Thoracic aorta (tissue), 2 donors: ENCODE data around the gene SKAP1. TPM values are rescaled to one million over a fixed set of nuclear protein-coding genes. Genes with fewer than 3 reads are reported as not detected.
"Not testable (repeated sequence)": the region's sequence is repeated elsewhere in the genome, so short reads cannot be mapped to it uniquely, and the experiment has no call there.

ENCODE experiments used
- ATAC-seq: fragments of 150-250 bp; one replicate; pipeline ENCODE4 v1.8.0; 2017; ENCODE audit warnings: low read depth; ENCODE audit not compliant: insufficient number of reproducible peaks, low FRiP score
- DNase-seq: peaks from one replicate; pipeline ENCODE4 v3.0.0-alpha.2; 2020; ENCODE audit warnings: low spot score
- H3K27ac ChIP-seq, 2 donors: fragments of 200-600 bp; sonication (generic); 1 replicate in 1 of 2; 2 replicates in 1 of 2; pipeline ENCODE4 v1.5.1; 2016; ENCODE audit warnings: mild to moderate bottlenecking in 2 of 2, moderate library complexity in 2 of 2
- H3K27me3 ChIP-seq: fragments of 200-600 bp; sonication (generic); replicated peaks from 2 replicates; pipeline ENCODE4 v1.6.0; 2016; ENCODE audit warnings: mild to moderate bottlenecking; ENCODE audit not compliant: insufficient read depth
- H3K36me3 ChIP-seq: fragments of 200-600 bp; sonication (generic); one replicate; pipeline ENCODE4 v1.5.1; 2016
- H3K4me1 ChIP-seq, 2 donors: fragments of 200-600 bp; sonication (generic); 1 replicate in 1 of 2; 2 replicates in 1 of 2; pipeline versions ENCODE4 v1.5.1 to v1.6.0; 2016; ENCODE audit warnings: low read depth in 2 of 2, mild to moderate bottlenecking in 1 of 2; ENCODE audit not compliant: control insufficient read depth in 1 of 2
- H3K4me3 ChIP-seq: fragments of 200-600 bp; sonication (generic); 2 replicates; pipeline ENCODE4 v1.5.1; 2016; ENCODE audit warnings: mild to moderate bottlenecking
- H3K9me3 ChIP-seq: fragments of 200-600 bp; sonication (generic); 2 replicates; pipeline ENCODE4 v1.5.1; 2016
- CTCF ChIP-seq: fragments of 200-600 bp; sonication (generic); IDR thresholded peaks from one replicate; pipeline ENCODE4 v1.5.1; 2019; ENCODE audit warnings: antibody characterized with exemption
- total RNA-seq, 2 donors: library from RNA; depleted of rRNA; stranded (reverse); fragments of >200 nt; gene quantifications; one replicate each; pipeline versions ENCODE4 v1.1.0 to v1.2.3, GENCODE V29; 2016

Gene SKAP1
- total RNA-seq, 2 donors from 2014 or later: 2.6 TPM; not detected in 1

DNA sequence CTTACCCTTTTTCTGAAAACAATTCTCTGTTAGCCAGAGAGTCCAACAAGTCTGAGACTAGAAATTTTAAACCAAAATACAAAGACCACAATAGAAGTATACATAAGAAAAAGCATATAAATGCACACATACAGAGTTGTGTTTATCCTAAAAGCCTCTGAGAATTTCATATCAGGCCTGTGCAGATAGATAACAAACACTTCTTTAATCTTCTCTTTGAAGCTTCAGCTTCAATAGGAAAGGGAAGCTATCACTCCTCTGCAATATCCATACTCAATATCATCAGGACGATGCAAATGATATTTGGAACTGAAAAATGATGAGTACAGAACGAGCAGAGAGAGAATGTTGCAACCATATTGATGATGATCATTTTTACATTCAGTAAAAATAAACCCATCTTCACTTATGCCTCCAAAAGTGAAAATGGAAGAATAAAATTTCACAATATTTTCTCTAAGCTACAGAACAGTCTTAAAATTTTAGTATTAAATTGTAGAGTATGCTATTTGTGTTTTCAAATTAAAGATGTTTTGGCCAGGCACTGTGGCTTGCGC lies 61.6 kb downstream of the SKAP1 start:
- DNase-seq (no peak), ATAC-seq (no peak)
- no peak for TF ChIP-seq CTCF
- Histone ChIP-seq H3K9me3 (no peaks in the 10 kb centered on the region), H3K4me3 (no peak overlapping the region), H3K4me1 (no peaks in the 10 kb centered on the region), H3K27ac (no peak overlapping the region), H3K27me3 (no peaks in the 10 kb centered on the region), H3K36me3 (no peaks in the 10 kb centered on the region)

DNA sequence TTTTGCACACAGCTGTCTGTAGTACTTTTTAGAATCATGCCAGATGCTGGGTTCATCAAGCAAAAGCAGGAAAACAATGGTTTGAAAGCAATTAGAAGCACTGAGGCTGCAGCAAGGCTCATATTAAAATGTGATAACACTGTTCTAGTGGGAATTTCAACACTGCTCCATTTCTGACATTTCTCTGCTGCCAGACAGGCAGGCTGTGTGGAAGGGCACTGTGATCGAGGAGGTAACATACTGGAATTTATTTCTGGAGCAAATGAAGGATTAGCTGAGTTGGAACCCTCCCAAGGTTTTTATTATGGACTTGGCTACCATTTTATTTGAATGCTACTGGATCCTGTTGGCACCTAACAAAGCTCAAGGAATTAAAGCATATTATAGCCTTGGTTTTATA lies 66.9 kb downstream of the SKAP1 start:
- no peak overlapping the region for H3K27ac ChIP-seq
- H3K27me3 ChIP-seq: no peaks in the 10 kb centered on the region
- no peaks in the 10 kb centered on the region for H3K36me3 ChIP-seq
- TF ChIP-seq CTCF: no peak
- no peaks in the 10 kb centered on the region for H3K4me1 ChIP-seq
- no peak overlapping the region for H3K4me3 ChIP-seq
- DNase-seq (no peak), ATAC-seq (no peak)
- no peaks in the 10 kb centered on the region for H3K9me3 ChIP-seq

GRCh38 chr17:48360861-48361633 lies 69.0 kb downstream of the SKAP1 start:
- not testable (repeated sequence) for H3K4me3 ChIP-seq, ATAC-seq, H3K27me3 ChIP-seq, DNase-seq, H3K27ac ChIP-seq, H3K36me3 ChIP-seq, H3K9me3 ChIP-seq, H3K4me1 ChIP-seq

DNA sequence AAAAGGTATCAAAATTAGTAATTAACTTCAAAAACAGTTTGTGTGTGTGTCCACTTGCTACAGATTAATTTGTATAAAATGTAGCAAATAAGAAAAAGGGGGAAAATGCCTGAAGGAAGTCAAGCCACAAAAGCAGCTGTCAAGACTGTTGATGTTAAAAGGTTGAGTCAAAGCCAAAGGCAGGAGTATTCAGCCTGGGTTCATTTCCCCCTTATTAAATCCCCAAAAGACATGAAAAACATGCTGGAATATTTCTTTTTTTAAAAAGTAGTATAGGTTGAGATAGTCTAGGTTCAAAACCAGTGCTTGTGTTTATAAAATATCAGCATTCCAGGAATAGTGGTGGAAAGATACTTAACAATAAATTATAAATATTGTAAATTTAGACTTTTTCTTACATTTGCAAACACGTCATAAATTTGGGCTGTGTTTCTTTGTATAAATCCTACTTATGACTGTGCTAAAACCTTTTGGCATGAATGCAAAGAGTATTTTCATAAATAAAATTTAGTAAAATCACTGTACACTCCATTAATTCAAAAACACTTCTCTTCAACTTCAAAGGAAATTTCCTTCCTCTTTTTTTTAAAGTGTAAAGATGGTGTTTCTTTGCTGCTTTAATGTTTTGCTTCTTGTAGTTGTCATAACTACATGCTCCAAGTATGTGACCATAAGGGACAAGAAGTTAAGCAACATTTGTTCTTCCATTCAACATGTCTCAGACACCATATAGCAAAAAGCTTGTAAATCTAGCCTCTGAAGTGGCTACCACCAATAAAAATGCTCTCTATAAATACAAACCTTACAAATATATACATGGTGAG lies 72.0 kb downstream of the SKAP1 start:
- Histone ChIP-seq H3K4me3 (no peak overlapping the region), H3K9me3 (no peaks in the 10 kb centered on the region), H3K4me1 (no peaks in the 10 kb centered on the region), H3K27me3 (no peaks in the 10 kb centered on the region), H3K36me3 (no peaks in the 10 kb centered on the region), H3K27ac (no peak overlapping the region)
- ATAC-seq: no peak
- TF ChIP-seq CTCF: no peak
- DNase-seq: no peak

- H3K27ac ChIP-seq: no peak overlapping the region
- H3K9me3 ChIP-seq: no peaks in the 10 kb centered on the region
- no peaks in the 10 kb centered on the region for H3K4me1 ChIP-seq
- no peaks in the 10 kb centered on the region for H3K36me3 ChIP-seq
- no peak for DNase-seq
- no peak overlapping the region for H3K4me3 ChIP-seq
- no peak for TF ChIP-seq CTCF
- H3K27me3 ChIP-seq: no peaks in the 10 kb centered on the region
- ATAC-seq: no peak
These were observed 73.1 kb downstream of the SKAP1 start for GRCh38 chr17:48356866-48357265.
